ENCODE results near the gene RNF168.
A peak's percentile ranks its signal among the peaks of the same experiment; 100 is the strongest.
"Not testable (repeated sequence)": the region's sequence is repeated elsewhere in the genome, so short reads cannot be mapped to it uniquely, and the experiment has no call there.

The RNF168 gene
- total RNA-seq = 153 to 166 reads per million in 2 donors

GRCh38 chr3:196503196-196504076 lies at the start of gene RNF168:
TSS of gene RNF168 (minus strand) at chr3:196503768. CDS start at chr3:196503173, 595 bp downstream.
- peak; percentile 76 for DNase-seq

GRCh38 chr3:196552253-196552652 lies 48.7 kb upstream of the RNF168 start:
- DNase-seq = no peak

GRCh38 chr3:196550172-196550571 lies 46.6 kb upstream of the RNF168 start:
- not testable (repeated sequence) for DNase-seq

GRCh38 chr3:196549312-196549711 lies 45.7 kb upstream of the RNF168 start:
- DNase-seq = not testable (repeated sequence)

- DNase-seq = no peak
These were observed 43.5 kb upstream of the RNF168 start for GRCh38 chr3:196547067-196547466.

GRCh38 chr3:196546537-196546936 lies 43.0 kb upstream of the RNF168 start:
- DNase-seq = no peak

GRCh38 chr3:196544491-196544992 lies 41.0 kb upstream of the RNF168 start:
- no peak for DNase-seq

- no peak for DNase-seq
These were observed 38.3 kb upstream of the RNF168 start for GRCh38 chr3:196541684-196542445.

GRCh38 chr3:196537319-196537984 lies 33.9 kb upstream of the RNF168 start:
- no peak for DNase-seq

- DNase-seq = no peak
These were observed 29.7 kb upstream of the RNF168 start for GRCh38 chr3:196533260-196533681.

GRCh38 chr3:196531418-196531817 lies 27.9 kb upstream of the RNF168 start:
- DNase-seq = no peak

GRCh38 chr3:196528639-196529233 lies 25.2 kb upstream of the RNF168 start:
- peak; percentile 29 for DNase-seq

- DNase-seq = no peak
These were observed 21.6 kb upstream of the RNF168 start for GRCh38 chr3:196525141-196525540.

GRCh38 chr3:196524527-196524926 lies 21.0 kb upstream of the RNF168 start:
- no peak for DNase-seq

GRCh38 chr3:196523841-196524240 lies 20.3 kb upstream of the RNF168 start:
- no peak for DNase-seq

- DNase-seq = not testable (repeated sequence)
These were observed 17.7 kb upstream of the RNF168 start for GRCh38 chr3:196521291-196521690.

- DNase-seq = no peak
These were observed 16.1 kb upstream of the RNF168 start for GRCh38 chr3:196519718-196520082.

GRCh38 chr3:196518966-196519717 lies 15.6 kb upstream of the RNF168 start:
- no peak for DNase-seq

- DNase-seq = no peak
These were observed 14.4 kb upstream of the RNF168 start for GRCh38 chr3:196517919-196518318.

- no peak for DNase-seq
These were observed 13.7 kb upstream of the RNF168 start for GRCh38 chr3:196517162-196517800.

- DNase-seq = no peak
These were observed 11.5 kb upstream of the RNF168 start, which contains the start of gene SMCO1 for GRCh38 chr3:196514913-196515621. TSS of gene SMCO1 (minus strand) at chr3:196515346. CDS start at chr3:196515209, 137 bp downstream.

Measured in activated gamma-delta T cell (primary cell).